Hematopoietic multipotent progenitor cell treated with erythropoietin and hydrocortisone succinate and interleukin-3 and kit ligand, for 15 days (in vitro differentiated cells): ENCODE measurements around the gene NCAPD2.
A peak's percentile ranks its signal among the peaks of the same experiment; 100 is the strongest.
"Not testable (repeated sequence)": the region's sequence is repeated elsewhere in the genome, so short reads cannot be mapped to it uniquely, and the experiment has no call there.

ENCODE experiments used
- DNase-seq: peaks from one replicate; pipeline ENCODE4 v3.0.0-alpha.2; 2015; ENCODE audit warnings: low spot score

Gene NCAPD2

GRCh38 chr12:6549684-6550151 is 55.8 kb downstream of the NCAPD2 start:
- no peak for DNase-seq

- no peak for DNase-seq
Measured at GRCh38 chr12:6550294-6551062, 56.6 kb downstream of the NCAPD2 start.

DNA sequence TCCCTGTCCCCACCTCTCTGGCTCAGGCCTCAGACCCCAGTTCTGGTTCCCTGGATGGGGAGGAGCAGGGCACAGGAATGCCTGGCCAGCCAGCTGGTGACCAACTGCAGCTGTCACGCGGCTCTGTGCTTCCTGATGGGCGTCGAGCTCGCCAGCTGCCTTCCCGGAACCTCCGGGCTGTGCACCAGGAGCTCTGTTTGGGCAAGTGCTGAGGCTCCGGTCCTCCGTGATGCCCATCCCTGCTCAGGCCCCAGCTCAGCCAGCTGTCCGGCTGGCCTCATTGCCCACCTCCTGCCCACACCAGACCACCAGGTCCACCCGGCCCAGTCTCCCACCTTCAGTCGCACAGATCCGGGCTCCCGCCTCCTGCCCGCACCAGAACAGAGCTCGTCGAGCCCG is 57.2 kb downstream of the NCAPD2 start:
- DNase-seq = no peak

DNA sequence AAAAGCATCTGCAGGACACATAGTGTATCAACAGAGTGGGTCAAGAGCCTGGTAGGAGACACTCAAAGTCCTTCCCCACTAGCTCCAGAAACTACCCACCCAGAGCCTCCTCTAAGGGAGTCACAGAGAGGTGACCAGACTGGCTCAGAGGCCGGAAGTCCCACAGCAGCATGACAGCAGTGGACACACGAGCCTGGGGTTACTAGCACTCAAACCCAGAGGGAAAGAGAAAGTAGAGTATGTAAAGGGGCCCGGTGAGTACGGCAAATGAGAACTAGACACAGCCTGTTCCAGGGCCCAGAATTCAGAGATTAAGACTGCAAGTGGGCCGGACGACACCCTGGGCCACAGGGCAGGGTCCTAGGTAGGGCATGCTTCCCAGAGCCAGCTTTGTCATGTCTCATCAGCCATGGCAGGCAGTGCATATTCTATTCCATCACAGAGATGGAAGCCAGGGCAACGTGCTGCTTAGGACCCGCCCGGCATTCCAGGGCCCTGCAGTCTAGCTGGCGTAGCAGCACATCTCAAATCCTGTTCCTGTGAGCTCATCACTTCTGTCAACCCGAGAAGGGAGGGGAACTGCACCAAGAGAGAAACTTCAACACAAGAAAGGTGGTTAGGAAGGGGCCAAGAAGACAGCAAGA is 57.7 kb downstream of the NCAPD2 start:
- no peak for DNase-seq

GRCh38 chr12:6552140-6552551 is 58.2 kb downstream of the NCAPD2 start:
- no peak for DNase-seq

GRCh38 chr12:6553051-6553868 is 59.4 kb downstream of the NCAPD2 start:
- no peak for DNase-seq

- DNase-seq = peak; percentile 73
Measured at GRCh38 chr12:6554168-6555017, 60.5 kb downstream of the NCAPD2 start.

DNA sequence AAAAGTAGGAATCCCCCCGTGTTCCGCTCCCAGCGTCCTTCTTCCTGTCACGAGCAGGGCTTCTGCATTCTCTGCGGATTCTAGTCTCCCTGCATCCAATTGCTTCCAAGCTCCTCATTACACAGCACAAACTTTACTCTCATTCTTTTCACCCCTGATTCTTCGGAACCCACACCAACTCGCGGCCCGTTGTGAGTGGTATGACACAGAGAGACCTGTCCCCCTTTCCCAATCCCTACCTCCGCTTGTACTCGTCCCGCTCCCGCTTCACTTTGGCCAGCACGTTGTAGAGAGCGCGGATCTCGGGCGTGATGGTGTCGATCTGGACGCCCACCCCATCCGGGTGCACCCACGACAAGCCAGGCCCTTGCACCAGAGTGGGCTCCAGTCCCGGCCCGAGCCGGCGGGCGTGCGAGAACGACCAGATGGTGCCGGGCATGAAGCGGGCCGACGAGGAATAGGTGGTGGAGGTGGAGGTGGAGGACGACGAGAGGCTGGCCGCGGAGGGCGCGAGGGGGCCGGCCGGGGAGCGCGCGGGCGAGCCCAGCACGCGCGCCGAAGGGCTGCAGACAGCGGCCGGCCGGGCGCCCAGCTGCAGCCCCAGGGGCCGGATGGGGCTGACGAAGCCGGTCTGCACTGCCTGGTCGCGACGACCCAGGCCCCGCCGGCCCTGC is 61.3 kb downstream of the NCAPD2 start:
- no peak for DNase-seq

- DNase-seq = not testable (repeated sequence)
Measured at GRCh38 chr12:6556496-6556817, 62.6 kb downstream of the NCAPD2 start.

- DNase-seq = no peak
Measured at GRCh38 chr12:6556857-6557256, 63.0 kb downstream of the NCAPD2 start.

- DNase-seq = peak; percentile 59
Measured at GRCh38 chr12:6558014-6558760, 64.3 kb downstream of the NCAPD2 start.

GRCh38 chr12:6559500-6559899 is 65.6 kb downstream of the NCAPD2 start:
- no peak for DNase-seq

GRCh38 chr12:6560501-6561205 is 66.8 kb downstream of the NCAPD2 start:
- no peak for DNase-seq

DNA sequence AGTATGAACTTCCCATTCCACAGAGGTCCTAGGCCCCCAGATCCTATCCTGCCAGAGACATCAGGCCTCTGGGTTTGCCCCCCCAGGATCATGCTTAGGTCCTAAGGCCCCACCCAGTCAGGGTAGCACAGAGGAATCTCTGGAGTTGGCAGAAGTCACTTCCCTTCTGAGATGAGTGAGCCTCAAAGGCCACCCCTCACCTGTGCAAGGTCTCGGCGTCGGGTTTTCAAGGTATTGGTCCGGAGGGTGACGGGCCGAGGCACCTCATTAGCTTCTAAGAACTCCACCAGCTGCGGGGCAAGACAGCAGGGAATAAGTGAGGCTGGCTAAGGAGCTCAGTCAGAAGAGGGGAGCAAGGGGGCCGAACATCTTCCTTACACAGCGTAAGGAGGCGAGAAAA is 69.0 kb downstream of the NCAPD2 start:
- no peak for DNase-seq

DNA sequence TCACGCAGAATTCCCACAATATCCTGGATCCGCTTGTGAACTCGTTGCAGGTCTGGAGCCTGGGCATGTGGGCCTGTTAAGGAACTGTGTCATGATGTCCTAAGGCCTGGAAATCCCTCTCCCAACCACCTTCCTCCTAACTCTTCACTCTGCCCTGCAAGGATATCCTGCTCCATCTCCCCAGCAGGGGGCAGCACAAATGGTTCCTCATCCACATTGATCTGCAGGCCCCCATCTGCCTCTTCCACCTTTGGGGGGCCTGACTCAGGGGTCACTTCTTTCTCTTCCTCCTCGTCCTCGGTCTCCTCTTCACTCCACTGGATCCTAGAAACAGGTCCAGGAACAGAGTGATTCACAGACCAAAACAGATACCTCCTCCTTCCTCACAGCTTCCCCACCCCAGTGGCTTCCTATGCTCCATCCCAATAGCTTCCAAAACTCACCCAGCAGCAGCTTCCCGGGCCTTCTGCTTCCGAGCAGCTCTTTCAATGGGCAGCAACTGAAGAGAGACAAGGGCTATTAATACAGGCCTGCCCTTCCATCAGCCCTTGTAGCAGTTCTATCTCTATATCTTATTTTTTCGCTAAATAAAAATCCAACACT is 69.6 kb downstream of the NCAPD2 start:
- DNase-seq = peak; percentile 72

DNA sequence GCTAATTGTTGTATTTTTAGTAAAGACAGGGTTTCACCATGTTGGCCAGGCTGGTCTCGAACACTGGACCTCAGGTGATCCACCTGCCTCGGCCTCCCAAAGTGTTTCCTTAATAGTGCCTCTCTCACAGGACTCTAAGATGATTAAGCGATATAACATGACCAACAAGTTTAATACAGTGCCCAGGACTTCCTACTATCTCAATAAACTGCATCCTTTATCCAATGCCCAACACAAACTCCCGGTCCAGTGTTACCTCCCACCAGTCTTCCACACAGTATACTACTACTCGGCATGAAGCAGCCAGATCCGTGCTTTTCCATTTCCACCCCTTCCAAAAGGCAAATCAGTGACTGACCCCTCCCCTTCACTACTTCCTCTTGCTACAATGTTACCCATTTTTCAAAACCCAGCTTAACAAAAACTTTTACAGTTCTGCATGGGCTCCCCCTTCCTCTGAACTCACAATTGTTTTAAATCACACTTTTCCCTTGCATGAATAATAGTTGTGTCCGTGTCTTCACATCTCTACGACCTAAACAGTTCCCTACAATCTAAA is 73.3 kb downstream of the NCAPD2 start:
- DNase-seq = no peak

DNA sequence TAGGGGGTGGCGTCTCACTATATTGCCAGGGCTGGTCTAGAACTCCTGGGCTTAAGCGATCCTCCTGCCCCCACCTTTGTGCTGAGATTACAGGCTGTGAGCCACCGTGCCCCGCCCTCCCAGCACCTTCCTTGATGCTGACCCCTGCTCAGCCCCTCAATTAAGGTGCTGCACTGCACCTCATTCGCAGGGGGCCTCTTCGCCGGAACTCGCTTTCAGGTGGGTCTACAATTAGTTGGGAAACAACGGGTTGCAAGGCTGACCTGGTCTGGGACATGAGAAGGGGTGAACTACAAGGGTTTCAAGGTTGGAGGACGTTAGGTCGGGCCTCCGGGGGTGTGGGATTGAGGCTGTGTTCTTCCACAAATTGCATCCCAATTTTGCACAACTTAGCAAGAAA is 75.4 kb downstream of the NCAPD2 start:
- DNase-seq = no peak

- DNase-seq = no peak
Measured at GRCh38 chr12:6569786-6570185, 75.9 kb downstream of the NCAPD2 start.

GRCh38 chr12:6570264-6570887 is 76.5 kb downstream of the NCAPD2 start:
- DNase-seq = peak; percentile 35
